ENCODE results near the gene ECD. TPM values are rescaled to one million over a fixed set of nuclear protein-coding genes. Genes with fewer than 3 reads are reported as not detected.
"Not testable (repeated sequence)": the region's sequence is repeated elsewhere in the genome, so short reads cannot be mapped to it uniquely, and the experiment has no call there.

The ECD gene
- total RNA-seq, 2 donors from 2014 or later = 41.3 to 50.5 TPM

- H3K27ac Mint-ChIP-seq = peak within 1 kb of the TSS; percentile 69
Measured at GRCh38 chr10:73110345-73110849, 57.4 kb downstream of the ECD start, which contains the start of gene NUDT13. NUDT13 (plus strand) TSS chr10:73110455; CDS start chr10:73114366, 3,911 bp downstream.

DNA sequence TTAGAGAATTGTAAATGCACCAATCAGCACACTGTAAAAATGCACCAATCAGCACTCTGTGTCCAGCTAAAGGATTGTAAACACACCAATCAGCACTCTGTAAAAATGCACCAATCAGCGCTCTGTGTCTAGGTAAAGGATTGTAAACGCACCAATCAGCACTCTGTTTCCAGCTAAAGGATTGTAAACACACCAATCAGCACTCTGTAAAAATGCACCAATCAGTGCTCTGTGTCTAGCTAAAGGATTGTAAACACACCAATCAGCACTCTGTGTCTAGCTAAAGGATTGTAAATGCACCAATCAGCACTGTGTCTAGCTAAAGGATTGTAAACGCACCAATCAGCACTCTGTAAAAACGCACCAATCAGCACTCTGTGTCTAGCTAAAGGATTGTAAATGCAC lies 58.6 kb downstream of the ECD start:
- not testable (repeated sequence) for H3K27me3 Mint-ChIP-seq; H3K4me3 Mint-ChIP-seq; H3K4me1 Mint-ChIP-seq; ATAC-seq; H3K36me3 Mint-ChIP-seq (ENCODE audit: low read depth); DNase-seq; H3K9me3 ChIP-seq (ENCODE audit: control insufficient read depth, low read length, poor library complexity, severe bottlenecking)
- peak overlapping the region; percentile 69 for H3K27ac Mint-ChIP-seq

More at GRCh38 chr10:73110345-73110849, 57.4 kb downstream of the ECD start, which contains the start of gene NUDT13:
- no peaks in the 10 kb centered on the region for H3K9me3 ChIP-seq (ENCODE audit: control insufficient read depth, low read length, poor library complexity, severe bottlenecking)
- ATAC-seq (peak; percentile 95), DNase-seq (peak; percentile 14 to 34 (median 28))
- Mint-ChIP-seq H3K4me1 (peaks cover 3% of the 10 kb centered on the region), H3K36me3 (ENCODE audit: low read depth) (no peaks in the 10 kb centered on the region), H3K27me3 (no peaks in the 10 kb centered on the region), H3K4me3 (peak within 1 kb of the TSS; percentile 91)

DNA sequence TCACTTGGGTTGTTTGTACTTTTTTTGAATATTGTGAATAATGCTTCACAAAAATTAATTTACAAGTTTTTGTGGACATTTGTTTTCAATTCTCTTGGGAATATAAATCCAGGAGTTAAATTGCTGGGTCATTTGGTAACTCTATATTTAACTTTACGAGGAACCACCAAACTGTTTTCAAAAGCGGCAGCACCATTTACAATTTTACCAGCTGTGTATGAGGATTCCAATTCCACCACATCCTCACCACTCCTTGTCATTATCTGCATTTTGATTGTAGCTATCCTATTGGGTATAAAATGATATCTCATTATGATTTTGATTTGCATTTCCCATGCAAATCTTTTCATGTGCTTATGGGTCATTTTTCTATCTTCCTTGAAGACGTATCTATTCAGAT lies 61.5 kb downstream of the ECD start:
- H3K9me3 ChIP-seq (ENCODE audit: control insufficient read depth, low read length, poor library complexity, severe bottlenecking) = no peaks in the 10 kb centered on the region
- no peak overlapping the region for H3K4me3 Mint-ChIP-seq
- no peaks in the 10 kb centered on the region for H3K27me3 Mint-ChIP-seq
- H3K4me1 Mint-ChIP-seq = peaks cover 3% of the 10 kb centered on the region
- DNase-seq = no peak
- H3K36me3 Mint-ChIP-seq (ENCODE audit: low read depth) = peaks cover 2% of the 10 kb centered on the region
- H3K27ac Mint-ChIP-seq = no peak overlapping the region
- no peak for ATAC-seq

- H3K27ac Mint-ChIP-seq = no peak overlapping the region
- no peaks in the 10 kb centered on the region for H3K9me3 ChIP-seq (ENCODE audit: control insufficient read depth, low read length, poor library complexity, severe bottlenecking)
- H3K27me3 Mint-ChIP-seq = no peaks in the 10 kb centered on the region
- H3K4me1 Mint-ChIP-seq = peaks cover 17% of the 10 kb centered on the region
- no peak overlapping the region for H3K4me3 Mint-ChIP-seq
- no peak for ATAC-seq
- H3K36me3 Mint-ChIP-seq (ENCODE audit: low read depth) = peaks cover 2% of the 10 kb centered on the region
- no peak for DNase-seq
Measured at GRCh38 chr10:73099141-73099540, 68.7 kb downstream of the ECD start.

- DNase-seq (no peak), ATAC-seq (peak; percentile 2)
- peaks cover 2% of the 10 kb centered on the region for H3K36me3 Mint-ChIP-seq (ENCODE audit: low read depth)
- peak overlapping the region; percentile 98 for H3K27ac Mint-ChIP-seq
- no peaks in the 10 kb centered on the region for H3K9me3 ChIP-seq (ENCODE audit: control insufficient read depth, low read length, poor library complexity, severe bottlenecking)
- H3K4me3 Mint-ChIP-seq = peak overlapping the region; percentile 95
- H3K27me3 Mint-ChIP-seq = no peaks in the 10 kb centered on the region
- H3K4me1 Mint-ChIP-seq = peaks cover 17% of the 10 kb centered on the region
Measured at GRCh38 chr10:73097305-73097670, 70.5 kb downstream of the ECD start.

DNA sequence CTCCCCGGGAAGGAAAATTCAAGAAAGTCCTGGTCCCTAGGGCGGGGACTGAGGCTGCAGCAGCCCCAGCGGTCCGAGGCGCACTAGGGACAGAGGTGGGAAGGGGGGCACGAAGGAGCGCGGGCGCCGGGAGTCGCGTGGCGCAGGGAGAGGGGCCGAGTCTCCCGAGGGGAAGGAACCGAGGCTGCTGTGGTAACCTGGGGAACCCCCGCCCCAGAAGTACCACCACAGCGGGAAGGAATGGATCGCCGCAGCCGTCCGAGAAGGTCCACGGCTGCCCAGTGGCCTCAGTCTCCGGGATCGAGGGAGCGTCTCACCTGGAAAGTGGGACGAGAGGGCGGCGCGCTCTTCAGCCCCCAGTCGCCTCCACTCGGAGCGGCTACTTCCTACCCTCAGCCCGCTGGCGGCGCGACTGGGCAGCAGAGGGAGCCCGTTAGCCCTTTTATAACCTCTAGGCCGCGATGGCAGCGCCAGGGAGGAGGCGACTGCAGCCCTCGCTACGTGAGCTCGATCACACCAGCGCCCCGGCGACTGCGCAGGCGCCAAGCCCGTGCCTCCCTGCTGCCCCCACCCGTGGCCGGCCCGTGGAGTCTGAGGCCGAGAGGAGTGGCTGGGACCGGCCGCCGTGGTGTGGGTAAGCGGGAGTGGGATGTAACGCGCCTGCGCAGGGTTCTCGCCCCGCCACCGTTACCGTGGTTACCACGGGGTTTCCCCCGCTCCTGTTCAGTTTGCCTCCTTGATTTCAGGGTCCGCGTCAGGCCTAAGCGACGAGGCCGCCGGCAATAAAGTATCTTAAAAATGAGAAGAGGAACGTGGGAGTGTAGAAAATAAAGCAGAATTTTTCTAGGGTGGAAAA lies 71.1 kb downstream of the ECD start, which contains the start of gene P4HA1:
Gene P4HA1, minus strand, starts transcription at position 418 of the 856 bp plus-strand sequence. CDS start 21,983 bp downstream, outside the sequence.
- Mint-ChIP-seq H3K36me3 (ENCODE audit: low read depth) (no peaks in the 10 kb centered on the region), H3K4me3 (peak within 1 kb of the TSS; percentile 95), H3K27ac (peak within 1 kb of the TSS; percentile 98), H3K4me1 (peaks cover 18% of the 10 kb centered on the region), H3K27me3 (no peaks in the 10 kb centered on the region)
- H3K9me3 ChIP-seq (ENCODE audit: control insufficient read depth, low read length, poor library complexity, severe bottlenecking) = no peaks in the 10 kb centered on the region
- ATAC-seq (peak; percentile 90), DNase-seq (peak; percentile 91 to 99 (median 99))

- no peaks in the 10 kb centered on the region for H3K36me3 Mint-ChIP-seq (ENCODE audit: low read depth)
- no peaks in the 10 kb centered on the region for H3K27me3 Mint-ChIP-seq
- peak; percentile 51 to 59 (median 53) for DNase-seq
- H3K9me3 ChIP-seq (ENCODE audit: control insufficient read depth, low read length, poor library complexity, severe bottlenecking) = no peaks in the 10 kb centered on the region
- peak overlapping the region; percentile 95 for H3K4me3 Mint-ChIP-seq
- H3K4me1 Mint-ChIP-seq = peaks cover 18% of the 10 kb centered on the region
- H3K27ac Mint-ChIP-seq = peak overlapping the region; percentile 98
- peak; percentile 50 for ATAC-seq
Measured at GRCh38 chr10:73096041-73096448, 71.8 kb downstream of the ECD start.

DNA sequence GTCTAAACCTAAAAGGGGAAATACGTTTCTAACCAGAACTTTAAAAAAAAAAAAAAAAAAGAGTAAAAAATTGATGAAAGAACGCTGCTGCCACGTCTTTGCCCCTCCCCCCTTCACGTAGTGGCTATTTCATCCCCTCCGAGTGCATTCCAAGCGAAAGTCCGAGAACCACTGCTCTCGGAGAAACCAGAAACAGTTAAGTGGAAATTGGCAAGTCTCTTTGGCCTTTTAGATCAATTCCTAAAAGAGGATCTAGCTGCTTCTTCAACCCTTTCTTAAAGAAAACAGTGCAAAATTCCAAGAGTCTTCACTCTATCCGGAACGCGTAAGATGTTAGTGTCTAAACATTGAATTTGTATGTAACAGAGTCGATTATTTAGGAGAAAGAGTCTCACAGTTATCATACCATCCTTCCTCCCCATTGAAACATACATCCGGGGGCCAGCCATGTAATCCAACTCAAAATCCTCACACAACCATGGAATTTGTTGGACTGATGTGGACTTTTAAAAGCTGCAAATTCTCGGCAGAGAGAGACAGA lies 72.3 kb downstream of the ECD start:
- Mint-ChIP-seq H3K27me3 (no peaks in the 10 kb centered on the region), H3K4me3 (peak overlapping the region; percentile 95), H3K36me3 (ENCODE audit: low read depth) (no peaks in the 10 kb centered on the region), H3K27ac (peak overlapping the region; percentile 98), H3K4me1 (peaks cover 18% of the 10 kb centered on the region)
- ATAC-seq (no peak), DNase-seq (peak; percentile 21 to 29 (median 23))
- H3K9me3 ChIP-seq (ENCODE audit: control insufficient read depth, low read length, poor library complexity, severe bottlenecking) = no peaks in the 10 kb centered on the region

DNA sequence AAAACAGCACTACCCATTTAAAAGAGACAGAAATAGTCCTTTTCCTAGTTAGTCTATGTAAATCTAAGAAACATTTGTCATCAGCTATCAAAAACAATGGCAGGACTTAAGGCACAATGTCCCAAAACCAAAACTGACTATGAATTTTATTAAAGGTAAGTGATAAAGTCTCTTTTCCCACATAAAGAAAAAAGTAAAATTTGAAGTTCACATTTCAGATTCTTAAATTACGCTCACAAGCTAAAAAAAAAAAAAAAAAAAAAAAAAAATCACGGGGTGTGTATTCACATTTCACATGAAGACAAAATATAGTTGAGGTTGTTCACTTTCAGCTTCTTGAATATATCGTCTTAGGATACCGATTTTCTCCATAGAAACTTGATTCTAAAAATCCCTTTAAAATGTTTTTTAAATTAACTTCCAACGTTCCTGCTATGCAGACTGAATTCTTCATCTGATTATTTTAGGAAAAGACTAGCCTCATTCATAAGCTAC lies 72.8 kb downstream of the ECD start:
- Mint-ChIP-seq H3K27me3 (no peaks in the 10 kb centered on the region), H3K36me3 (ENCODE audit: low read depth) (no peaks in the 10 kb centered on the region), H3K27ac (peak overlapping the region; percentile 98), H3K4me3 (peak overlapping the region; percentile 95), H3K4me1 (peaks cover 18% of the 10 kb centered on the region)
- ATAC-seq = no peak
- H3K9me3 ChIP-seq (ENCODE audit: control insufficient read depth, low read length, poor library complexity, severe bottlenecking) = no peaks in the 10 kb centered on the region
- no peak for DNase-seq

DNA sequence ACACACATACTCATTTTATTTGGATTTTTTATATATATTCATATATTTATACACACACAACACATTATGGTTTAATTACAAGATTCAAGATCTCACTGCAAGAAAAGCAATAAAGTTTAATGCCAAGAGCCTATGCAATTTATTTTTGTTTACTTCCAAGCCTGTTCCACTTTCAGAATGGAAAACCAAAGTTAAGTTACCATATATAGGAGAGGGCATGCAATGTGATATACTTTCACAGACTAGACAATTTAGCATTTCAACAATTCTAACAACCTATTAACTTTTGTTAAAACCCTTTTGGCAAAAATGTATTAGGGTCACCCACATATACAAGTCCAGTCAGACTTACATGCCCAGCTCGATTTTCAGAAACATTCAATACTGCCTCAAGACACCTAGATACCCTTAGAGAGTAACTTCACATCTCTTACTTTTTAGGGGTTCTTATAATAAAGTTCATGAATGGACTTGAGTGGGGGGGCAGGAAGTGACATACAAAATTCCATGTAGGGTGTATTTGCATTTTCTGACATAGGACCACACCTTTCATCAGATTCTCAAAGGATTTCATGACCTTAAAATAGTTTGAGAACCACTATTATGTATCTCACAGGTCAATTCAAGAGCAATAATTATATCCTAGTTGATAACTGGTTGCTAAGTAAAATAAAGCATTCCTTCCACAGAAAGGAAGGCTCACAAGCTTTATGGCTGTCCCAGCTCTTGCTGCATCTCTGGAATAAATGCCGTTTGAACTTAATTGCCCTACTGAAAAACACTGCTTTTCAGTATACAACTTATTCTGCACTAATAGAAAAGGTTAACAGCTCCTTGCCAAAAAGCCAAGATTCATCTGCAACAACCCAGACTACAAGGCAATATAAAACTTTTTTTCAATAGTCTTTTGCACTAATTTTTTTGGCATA lies 73.6 kb downstream of the ECD start:
- H3K4me1 Mint-ChIP-seq = peaks cover 18% of the 10 kb centered on the region
- H3K27me3 Mint-ChIP-seq = no peaks in the 10 kb centered on the region
- H3K9me3 ChIP-seq (ENCODE audit: control insufficient read depth, low read length, poor library complexity, severe bottlenecking) = no peaks in the 10 kb centered on the region
- H3K36me3 Mint-ChIP-seq (ENCODE audit: low read depth) = no peaks in the 10 kb centered on the region
- peak overlapping the region; percentile 98 for H3K27ac Mint-ChIP-seq
- DNase-seq (no peak), ATAC-seq (no peak)
- no peak overlapping the region for H3K4me3 Mint-ChIP-seq

GRCh38 chr10:73092830-73093229 lies 75.0 kb downstream of the ECD start:
- DNase-seq (no peak), ATAC-seq (no peak)
- Mint-ChIP-seq H3K27me3 (no peaks in the 10 kb centered on the region), H3K4me3 (no peak overlapping the region), H3K27ac (no peak overlapping the region), H3K36me3 (ENCODE audit: low read depth) (no peaks in the 10 kb centered on the region), H3K4me1 (peaks cover 18% of the 10 kb centered on the region)
- no peaks in the 10 kb centered on the region for H3K9me3 ChIP-seq (ENCODE audit: control insufficient read depth, low read length, poor library complexity, severe bottlenecking)

DNA sequence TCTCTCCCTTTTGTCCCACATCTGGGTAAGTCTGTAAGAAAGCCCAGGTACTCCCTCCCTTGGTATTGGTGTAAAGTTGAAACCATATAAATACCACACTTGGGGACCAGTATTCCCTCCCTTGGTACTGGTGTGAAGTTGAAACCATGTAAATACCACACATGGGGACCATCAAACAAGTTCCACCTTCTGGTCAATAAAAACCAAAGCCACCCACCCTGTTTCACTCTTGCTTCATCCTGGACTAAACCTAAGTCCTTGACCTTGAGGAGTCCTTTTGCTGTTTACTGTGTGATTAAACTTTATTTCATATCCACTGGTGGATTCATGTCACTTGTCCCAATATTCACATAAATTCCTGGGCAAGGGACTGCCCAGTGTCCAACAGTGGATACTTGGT lies 79.5 kb downstream of the ECD start:
- DNase-seq (no peak), ATAC-seq (no peak)
- Mint-ChIP-seq H3K27ac (no peak overlapping the region), H3K36me3 (ENCODE audit: low read depth) (no peaks in the 10 kb centered on the region), H3K4me1 (peaks cover 6% of the 10 kb centered on the region), H3K4me3 (no peak overlapping the region), H3K27me3 (no peaks in the 10 kb centered on the region)
- no peaks in the 10 kb centered on the region for H3K9me3 ChIP-seq (ENCODE audit: control insufficient read depth, low read length, poor library complexity, severe bottlenecking)
